Measurements from ENCODE around the gene ZMYND19. TPM values are rescaled to one million over a fixed set of nuclear protein-coding genes. Genes with fewer than 3 reads are reported as not detected.

The ZMYND19 gene
- total RNA-seq, 1 experiment from 2014 or later: 79.2 TPM

GRCh38 chr9:137588311-137588710, 2.0 kb downstream of the ZMYND19 start:
- no CpG with 5 or more reads among the region's 13 CpGs for WGBS (ENCODE audit: extremely low coverage, insufficient read length, low lambda C conversion rate)
- Histone ChIP-seq H2AFZ (ENCODE audit: low read length) (no peak overlapping the region), H3K56ac (ENCODE audit: insufficient read length, low read depth, low read length) (no peak overlapping the region)

More at GRCh38 chr9:137588311-137588710, 2.0 kb downstream of the ZMYND19 start:
- H3K9me3 Mint-ChIP-seq: no peaks in the 10 kb centered on the region; a peak in 1 of 5 replicates
- H2BK5ac ChIP-seq (ENCODE audit: insufficient read length, low read length): no peak overlapping the region
- H3K4me1 ChIP-seq (ENCODE audit: insufficient read depth, low read length): peaks cover 4% of the 10 kb centered on the region; the same call in 1 of the 2 replicates
- no peak overlapping the region for H2BK12ac ChIP-seq (ENCODE audit: insufficient read length, low read depth, low read length)
- no peak overlapping the region for H3T11ph ChIP-seq (ENCODE audit: low read length)
- DNase-seq: no peak
- TF ChIP-seq CTCF (conservative IDR thresholded peaks at IDR 0.05): no peak
- H3K27me3 Mint-ChIP-seq (ENCODE audit: low read depth): peaks cover 10% of the 10 kb centered on the region
- no peaks in the 10 kb centered on the region for H4K20me1 ChIP-seq (ENCODE audit: control insufficient read depth, insufficient read depth, insufficient read length)
- H3K4ac ChIP-seq (ENCODE audit: low read depth, low read length): no peak overlapping the region
- no peak overlapping the region for H2AK5ac ChIP-seq (ENCODE audit: insufficient read length, low read length)
- peaks cover 5 to 11% of the 10 kb centered on the region in 2 experiments; a peak in 3 of 4 replicates for H3K4me1 Mint-ChIP-seq
- no peak overlapping the region for H4K5ac ChIP-seq (ENCODE audit: insufficient read length, low read depth, low read length)
- H2BK20ac ChIP-seq (ENCODE audit: low read depth, low read length, poor library complexity, severe bottlenecking): no peak overlapping the region
- no peak overlapping the region for H4K91ac ChIP-seq (ENCODE audit: insufficient read length, low read depth, low read length)
- H3K23me2 ChIP-seq (ENCODE audit: insufficient read length, low read depth, low read length, poor library complexity, severe bottlenecking): peaks cover 9% of the 10 kb centered on the region
- H4K8ac ChIP-seq (replicated peaks; ENCODE audit: insufficient read length, low read depth, low read length): no peak overlapping the region
- H3K9me3 ChIP-seq (ENCODE audit: control insufficient read depth, low read depth, low read length): no peaks in the 10 kb centered on the region
- H2BK120ac ChIP-seq (ENCODE audit: low read depth, low read length, poor library complexity, severe bottlenecking): no peak overlapping the region
- no peak overlapping the region for H3K9ac ChIP-seq (ENCODE audit: extremely low read depth, insufficient read length, low read length)
- no peak overlapping the region for H3K27ac ChIP-seq (ENCODE audit: insufficient read length, low read depth, low read length)
- H3K79me2 ChIP-seq (ENCODE audit: insufficient read depth, low read length): peaks cover 4% of the 10 kb centered on the region; the same call in 1 of the 2 replicates
- peak overlapping the region; percentile 81 to 90 for H3K4me3 Mint-ChIP-seq
- H3K36me3 Mint-ChIP-seq (ENCODE audit: insufficient read depth in 1 of 3, low read depth in 3 of 3): peaks cover 22 to 61% (median 49%) of the 10 kb centered on the region in 3 experiments; a peak in 6 of 7 replicates
- no peak overlapping the region for H3K14ac ChIP-seq (ENCODE audit: insufficient read depth, low read length)
- H2BK15ac ChIP-seq (ENCODE audit: low read depth, low read length): no peak overlapping the region
- H3K18ac ChIP-seq (ENCODE audit: insufficient read length, low read depth, low read length): no peak overlapping the region
- no peak overlapping the region for H3K27ac Mint-ChIP-seq
- no peak overlapping the region for H3K23ac ChIP-seq (ENCODE audit: insufficient read length, low read depth, low read length)
- no peaks in the 10 kb centered on the region for H3K27me3 ChIP-seq (ENCODE audit: insufficient read depth, low read length)
- H3K79me1 ChIP-seq (ENCODE audit: insufficient read depth, low read depth, low read length, poor library complexity, severe bottlenecking): peaks cover 6% of the 10 kb centered on the region
- no peak overlapping the region for H3K4me2 ChIP-seq (ENCODE audit: insufficient read depth, insufficient read length, low read length)

All from H9 (cell line).